Pancreas (tissue), 10 donors: ENCODE data around the gene TCTN1. TPM values are rescaled to one million over a fixed set of nuclear protein-coding genes. Genes with fewer than 3 reads are reported as not detected.

Source experiments
- ATAC-seq, 4 donors: fragments of 200-7000 bp; cut with Tn5 transposase; one replicate each; pipeline versions ENCODE4 v1.8.0 to v1.9.1; 2020; ENCODE audit warnings: mild to moderate bottlenecking in 4 of 4, moderate library complexity in 4 of 4
- DNase-seq, 6 donors: peaks; one replicate each; pipeline ENCODE4 v3.0.0-alpha.2; 2020
- FAIRE-seq: peaks from 2 replicates; lab custom pipeline; 2012; peaks lifted over from hg19 to GRCh38; lab: Jason Lieb, UNC
- H3K27ac ChIP-seq, 4 donors: fragments of 200-600 bp; sonication (generic); 1 replicate in 3 of 4; 2 replicates in 1 of 4; pipeline versions ENCODE4 v1.5.0 to v1.8.0; 2020
- H3K27me3 ChIP-seq, 4 donors: fragments of 200-600 bp; one replicate each; pipeline ENCODE4 v1.8.0; 2021
- H3K36me3 ChIP-seq, 3 donors: fragments of 200-600 bp; sonication (generic) in 1 of 3; one replicate each; pipeline versions ENCODE4 v1.5.0 to v1.8.0; 2020 to 2021
- H3K4me1 ChIP-seq, 3 donors: fragments of 200-600 bp; one replicate each; pipeline ENCODE4 v1.8.0; 2021
- H3K4me3 ChIP-seq, 4 donors: fragments of 200-600 bp; sonication (generic) in 2 of 4; one replicate each; pipeline versions ENCODE4 v1.5.0 to v1.8.0; 2020 to 2021
- H3K9me3 ChIP-seq, 4 donors: fragments of 200-600 bp; one replicate each; pipeline ENCODE4 v1.8.0; 2021
- CTCF ChIP-seq, 4 donors: fragments of 200-600 bp; sonication (generic) in 3 of 4; IDR thresholded peaks; one replicate each; pipeline versions ENCODE4 v1.5.0 to v1.8.0; 2021; ENCODE audit warnings: antibody characterized with exemption in 4 of 4
- WGBS, 2 donors: extraction: QIAGEN DNeasy Blood & Tissue Kit; methylation state at CpG; one replicate each; pipeline ENCODE4 v1.1.7; 2013; 5-methylcytosine and 5-hydroxymethylcytosine counted together
- intact Hi-C, 3 donors: fragments of 100-400 bp; cut with DNase I; formaldehyde crosslinking; loops; one replicate each; pipeline versions ENCODE4 v1.11.1 to v1.14.2; 2022
- polyA plus RNA-seq, 2 donors: library from polyadenylated mRNA; stranded (reverse); fragments of 200-250 nt; gene quantifications; one replicate each; pipeline ENCODE4 v1.2.3, GENCODE V29; 2013
- total RNA-seq, 6 donors: library from RNA; stranded (reverse); fragmentation: NEBNext Ultra II Directional in 4 of 6; extraction: Animal tissue kit (Norgen Biotek cat#: 25700) in 4 of 6; gene quantifications; one replicate each; pipeline versions ENCODE4 v1.2.1 to v1.2.4, GENCODE V29; 2021 to 2023
- donor health status: healthy with polysubstance abuse.
- donor health status: DM: no; HTN: no; CAD: no; lungs with moderate emphysema.
- donor health status: DM: no; HTN: no; CAD: no.
- donor health status: control.
- donor health status: control.
- donor health status: Bipolar disorder and iron deficiency.
- donor health status: DM: yes; HTN: yes; CAD: no.
- donor health status: DM: no; HTN: no; CAD: no.
- donor health status: DM: no; HTN: no; CAD: no.
- donor health status: DM: yes; HTN: yes; CAD: no.

The TCTN1 gene
- total and polyA plus RNA-seq, 8 donors: 14.7 to 54.5 (median 20.9) TPM

- peak in 2 of 4 donors; percentile 2 to 27 for ATAC-seq
- no peak for FAIRE-seq
- Histone ChIP-seq H3K9me3 (no peaks in the 10 kb centered on the region), H3K27ac (peak overlapping the region in 2 of 4 donors; percentile 58 to 67), H3K36me3 (no peaks in the 10 kb centered on the region), H3K4me3 (peak overlapping the region; percentile 38 to 68 (median 63)), H3K27me3 (no peaks in the 10 kb centered on the region), H3K4me1 (peaks cover 0 to 8% (median 0%) of the 10 kb centered on the region in 3 donors)
- DNase-seq: no peak
- WGBS, 2 donors: 74 to 79% methylated on average over 22 to 23 of the region's 23 CpGs
- intact Hi-C loops: no loop called here
- TF ChIP-seq CTCF (IDR thresholded peaks at IDR 0.05): no peak
Observed at GRCh38 chr12:110613071-110613770, 708 bp upstream of the TCTN1 start.

GRCh38 chr12:110615171-110615570, 1.2 kb downstream of the TCTN1 start:
- FAIRE-seq: no peak
- Histone ChIP-seq H3K36me3 (no peaks in the 10 kb centered on the region), H3K27me3 (no peaks in the 10 kb centered on the region), H3K27ac (no peak overlapping the region), H3K4me3 (no peak overlapping the region), H3K9me3 (no peaks in the 10 kb centered on the region), H3K4me1 (peaks cover 0 to 8% (median 0%) of the 10 kb centered on the region in 3 donors)
- intact Hi-C loops: no loop called here
- WGBS, 2 donors: 89 to 93% methylated on average over 8 of the region's 8 CpGs
- DNase-seq: no peak
- TF ChIP-seq CTCF (IDR thresholded peaks at IDR 0.05): no peak
- ATAC-seq: no peak

GRCh38 chr12:110616471-110617115, 2.7 kb downstream of the TCTN1 start:
- no peak for TF ChIP-seq CTCF (IDR thresholded peaks at IDR 0.05)
- H3K4me3 ChIP-seq: no peak overlapping the region
- H3K4me1 ChIP-seq: peaks cover 0 to 8% (median 0%) of the 10 kb centered on the region in 3 donors
- no peaks in the 10 kb centered on the region for H3K27me3 ChIP-seq
- no peaks in the 10 kb centered on the region for H3K36me3 ChIP-seq
- intact Hi-C loops: no loop called here
- 90 to 93% methylated on average over 5 of the region's 5 CpGs for WGBS, 2 donors
- ATAC-seq: no peak
- FAIRE-seq: no peak
- H3K27ac ChIP-seq: no peak overlapping the region
- H3K9me3 ChIP-seq: no peaks in the 10 kb centered on the region
- no peak for DNase-seq

- Histone ChIP-seq H3K36me3 (no peaks in the 10 kb centered on the region), H3K4me1 (peaks cover 0 to 4% (median 0%) of the 10 kb centered on the region in 3 donors), H3K27me3 (no peaks in the 10 kb centered on the region), H3K27ac (no peak overlapping the region), H3K9me3 (no peaks in the 10 kb centered on the region), H3K4me3 (no peak overlapping the region)
- intact Hi-C loops: no loop called here
- no peak for TF ChIP-seq CTCF (IDR thresholded peaks at IDR 0.05)
- ATAC-seq (no peak), DNase-seq (no peak), FAIRE-seq (no peak)
- 79 to 86% methylated on average over 4 of the region's 4 CpGs for WGBS, 2 donors
Observed at GRCh38 chr12:110619534-110619953, 5.6 kb downstream of the TCTN1 start.

GRCh38 chr12:110622582-110622981, 8.7 kb downstream of the TCTN1 start:
- FAIRE-seq (no peak), ATAC-seq (no peak), DNase-seq (no peak)
- intact Hi-C loops: no loop called here
- H3K27me3 ChIP-seq: no peaks in the 10 kb centered on the region
- 86 to 100% methylated on average over 3 of the region's 3 CpGs for WGBS, 2 donors
- no peak overlapping the region for H3K4me3 ChIP-seq
- H3K27ac ChIP-seq: no peak overlapping the region
- no peaks in the 10 kb centered on the region for H3K9me3 ChIP-seq
- H3K36me3 ChIP-seq: no peaks in the 10 kb centered on the region
- no peaks in the 10 kb centered on the region for H3K4me1 ChIP-seq
- TF ChIP-seq CTCF (IDR thresholded peaks at IDR 0.05): no peak
